Heart left ventricle (tissue), 13 donors: ENCODE results near the gene SFMBT2.

Source experiments
- POLR2A ChIP-seq, 2 donors: fragments of 450-650 bp; IDR thresholded peaks; one replicate each; pipeline ENCODE4 v1.6.1; 2017; ENCODE audit warnings: antibody characterized with exemption in 2 of 2, mild to moderate bottlenecking in 2 of 2, moderate library complexity in 2 of 2
- TF ChIP-seq, protein P1 (sequence below), 12 donors: fragments of 200-600 bp; sonication (generic) in 4 of 12; IDR thresholded peaks; one replicate each; pipeline versions ENCODE4 v1.5.0 to v1.8.0; 2018 to 2022; ENCODE audit warnings: antibody characterized with exemption in 12 of 12, mild to moderate bottlenecking in 5 of 12
- donor health status: ischemic (EF 13 %, LVEDD 7.1; RV severe dilation, severe dysfunction).
- donor health status: DM: no; HTN: yes; CAD: no.
- donor health status: DM: no; HTN: no; CAD: no.
- donor health status: ischemic (EF 25% LVEDD 6.9; RV normal size, moderate dysfunction).
- donor health status: ischemic (EF 25% LVEDD 5.7; RV mildly dilated, moderate dysfunction).
- donor health status: ischemic (EF 35%, LVEDD 5.7; RV mildly dilated, moderate dysfunction).
- donor health status: nonischemic (EF 11% LVEDD 7.7; RV severe dilation, severe dysfunction).
- donor health status: DM: yes; HTN: yes; CAD: no.
- donor health status: PGD.
- donor health status: ischemic (EF 29% LVEDD 5.4; RV normal size, mild dysfunction).
- donor health status: nonischemic (EF 23%, LVEDD 6.1; RV moderate dilation, normal function).

DNA sequence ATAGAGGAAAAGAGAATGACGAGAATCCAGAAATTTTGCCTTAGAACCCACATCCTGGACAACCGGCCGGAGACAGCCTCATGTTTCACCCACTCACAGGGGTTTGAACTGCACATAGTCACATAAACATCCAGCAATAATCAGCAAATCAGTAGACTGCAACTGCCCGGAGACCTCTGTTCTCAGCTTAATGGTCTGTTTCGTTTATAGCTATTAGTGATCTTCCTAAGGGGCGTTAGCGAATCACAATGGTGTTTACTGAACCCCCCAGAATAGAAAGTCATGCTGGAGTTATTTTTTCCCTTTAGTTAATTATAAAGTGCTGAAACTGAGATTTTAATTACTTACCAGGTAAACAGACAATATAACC lies 98.4 kb downstream of the SFMBT2 start:
- TF ChIP-seq, protein P1, sequence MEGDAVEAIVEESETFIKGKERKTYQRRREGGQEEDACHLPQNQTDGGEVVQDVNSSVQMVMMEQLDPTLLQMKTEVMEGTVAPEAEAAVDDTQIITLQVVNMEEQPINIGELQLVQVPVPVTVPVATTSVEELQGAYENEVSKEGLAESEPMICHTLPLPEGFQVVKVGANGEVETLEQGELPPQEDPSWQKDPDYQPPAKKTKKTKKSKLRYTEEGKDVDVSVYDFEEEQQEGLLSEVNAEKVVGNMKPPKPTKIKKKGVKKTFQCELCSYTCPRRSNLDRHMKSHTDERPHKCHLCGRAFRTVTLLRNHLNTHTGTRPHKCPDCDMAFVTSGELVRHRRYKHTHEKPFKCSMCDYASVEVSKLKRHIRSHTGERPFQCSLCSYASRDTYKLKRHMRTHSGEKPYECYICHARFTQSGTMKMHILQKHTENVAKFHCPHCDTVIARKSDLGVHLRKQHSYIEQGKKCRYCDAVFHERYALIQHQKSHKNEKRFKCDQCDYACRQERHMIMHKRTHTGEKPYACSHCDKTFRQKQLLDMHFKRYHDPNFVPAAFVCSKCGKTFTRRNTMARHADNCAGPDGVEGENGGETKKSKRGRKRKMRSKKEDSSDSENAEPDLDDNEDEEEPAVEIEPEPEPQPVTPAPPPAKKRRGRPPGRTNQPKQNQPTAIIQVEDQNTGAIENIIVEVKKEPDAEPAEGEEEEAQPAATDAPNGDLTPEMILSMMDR (IDR thresholded peaks at IDR 0.05), result no peak
- TF ChIP-seq POLR2A (IDR thresholded peaks at IDR 0.05), result no peak
